Loucy (cell line): ENCODE results near the gene TMEM163.

Experiments used
- CTCF ChIP-seq: fragments of 200-600 bp; sonication (generic); conservative IDR thresholded peaks from 2 replicates; pipeline ENCODE4 v1.5.1; 2014; ENCODE audit warnings: mild to moderate bottlenecking, antibody characterized with exemption, low read length
- EZH2phosphoT487 ChIP-seq: fragments of 200-600 bp; IDR thresholded peaks from 2 replicates; pipeline ENCODE4 v1.6.1; 2018; ENCODE audit warnings: antibody characterized with exemption, mild to moderate bottlenecking, moderate library complexity, borderline replicate concordance

DNA sequence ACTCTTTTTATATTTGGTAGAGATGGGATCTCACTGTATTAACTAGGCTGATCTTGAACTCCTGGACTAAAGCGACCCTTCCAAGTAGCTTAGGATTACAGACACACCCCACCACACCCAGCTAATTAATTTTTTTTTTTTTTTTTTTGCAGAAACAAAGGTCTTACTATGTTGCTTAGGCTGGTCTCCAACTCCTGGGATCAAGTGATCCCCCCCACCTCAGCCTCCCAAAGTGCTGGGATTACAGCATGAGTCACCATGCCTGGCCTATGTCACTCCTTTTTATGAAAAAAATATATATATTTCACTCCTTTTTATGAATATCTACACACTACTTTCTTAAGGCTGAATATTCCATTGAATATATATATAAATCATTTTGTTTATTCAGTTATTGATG lies 302.2 kb downstream of the TMEM163 start:
- TF ChIP-seq CTCF, result no peak
- TF ChIP-seq EZH2phosphoT487, result no peak
